ENCODE results near the gene CDKN2B-AS1.

CDKN2B-AS1 gene

DNA sequence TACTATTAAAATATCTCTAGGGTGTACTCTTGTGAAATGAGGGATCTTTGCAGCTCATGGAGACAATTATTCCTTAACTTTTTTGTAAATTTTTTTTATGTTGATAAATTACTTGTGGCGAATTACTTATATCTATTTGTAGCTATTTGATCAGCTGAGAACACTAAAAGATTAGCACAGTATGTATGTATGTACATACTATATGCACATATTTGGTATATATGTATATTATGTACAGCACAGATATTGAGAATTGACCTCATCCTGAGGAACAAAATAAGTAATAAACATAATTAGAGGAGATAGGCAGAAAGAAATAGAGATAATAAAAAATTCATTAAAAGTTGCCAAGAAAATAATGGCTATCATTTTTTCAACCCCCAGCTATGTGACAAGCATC is 12.2 kb upstream of the CDKN2B-AS1 start:
- in situ Hi-C loops (cut with HindIII; ENCODE audit: low sequenced_read_pairs) = no loop called here

DNA sequence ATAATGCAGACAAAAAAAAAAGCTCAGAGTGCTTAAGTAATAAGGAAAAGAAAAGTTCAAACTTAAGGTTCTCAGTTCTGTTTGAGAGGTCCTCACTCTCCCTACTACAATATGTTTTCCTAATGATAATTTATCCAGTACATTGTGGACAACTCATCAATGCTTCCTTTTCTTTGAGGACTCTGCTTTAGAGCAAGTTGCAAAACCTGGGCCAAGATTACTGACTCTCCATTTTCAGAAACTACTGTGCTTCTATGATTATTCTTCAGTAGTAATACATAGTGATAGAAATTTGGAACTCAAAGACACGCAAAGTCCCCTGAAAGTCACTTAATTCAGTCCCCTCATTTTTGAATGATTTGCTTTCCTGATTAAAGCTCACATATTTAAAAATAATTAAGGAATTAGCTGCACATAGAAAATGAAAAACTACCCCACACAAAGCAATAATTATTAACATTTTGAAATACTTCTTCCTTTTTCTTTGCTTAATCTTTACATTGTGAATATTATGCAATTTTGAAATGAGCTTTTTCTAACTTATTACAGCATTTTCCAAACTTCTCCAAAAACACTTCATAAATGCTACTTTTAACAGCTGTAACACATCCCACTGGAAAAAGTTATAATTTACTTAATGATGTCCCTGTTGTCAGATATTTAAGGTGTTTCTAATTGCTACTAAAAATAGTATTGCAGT is 11.6 kb upstream of the CDKN2B-AS1 start:
- in situ Hi-C loops (cut with HindIII; ENCODE audit: low sequenced_read_pairs) = no loop called here

DNA sequence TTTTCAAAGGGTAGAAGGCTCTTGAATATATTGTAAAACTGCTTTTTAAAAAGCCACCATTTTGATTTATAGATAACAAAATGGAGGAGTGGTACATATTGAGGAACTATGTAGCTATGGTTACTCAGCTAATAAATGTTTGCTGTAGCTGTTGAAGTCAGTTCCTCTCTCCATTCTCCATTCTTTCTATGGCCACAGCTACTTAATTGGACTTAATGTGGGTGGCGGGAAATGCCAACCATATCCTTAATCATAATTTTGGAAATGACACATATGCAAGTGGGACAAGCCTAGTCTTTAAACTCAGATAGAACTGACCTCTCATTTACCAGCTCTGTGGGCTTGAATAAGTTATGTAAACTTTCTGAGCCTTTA is 11.0 kb upstream of the CDKN2B-AS1 start:
- in situ Hi-C loops (cut with HindIII; ENCODE audit: low sequenced_read_pairs) = no loop called here

DNA sequence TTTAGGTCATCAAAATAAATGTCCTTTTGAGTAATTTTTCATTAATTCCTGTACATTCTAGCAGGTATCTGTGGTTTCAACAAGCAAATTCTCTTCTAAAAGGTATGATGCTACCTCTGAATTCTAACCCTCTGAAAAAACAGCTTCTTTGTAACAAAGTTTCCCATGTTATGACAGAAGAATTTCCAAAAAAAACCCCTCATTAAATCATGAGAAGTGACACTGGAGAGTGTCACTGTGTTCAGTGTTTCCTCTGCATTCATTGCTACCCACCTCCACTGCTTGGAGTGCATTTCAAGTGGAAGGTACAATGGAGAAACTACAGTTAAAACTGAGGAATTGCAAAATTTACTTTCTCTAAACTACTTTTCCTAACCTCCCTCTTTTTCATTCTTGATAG is 10.5 kb upstream of the CDKN2B-AS1 start:
- in situ Hi-C loops (cut with HindIII; ENCODE audit: low sequenced_read_pairs) = no loop called here

DNA sequence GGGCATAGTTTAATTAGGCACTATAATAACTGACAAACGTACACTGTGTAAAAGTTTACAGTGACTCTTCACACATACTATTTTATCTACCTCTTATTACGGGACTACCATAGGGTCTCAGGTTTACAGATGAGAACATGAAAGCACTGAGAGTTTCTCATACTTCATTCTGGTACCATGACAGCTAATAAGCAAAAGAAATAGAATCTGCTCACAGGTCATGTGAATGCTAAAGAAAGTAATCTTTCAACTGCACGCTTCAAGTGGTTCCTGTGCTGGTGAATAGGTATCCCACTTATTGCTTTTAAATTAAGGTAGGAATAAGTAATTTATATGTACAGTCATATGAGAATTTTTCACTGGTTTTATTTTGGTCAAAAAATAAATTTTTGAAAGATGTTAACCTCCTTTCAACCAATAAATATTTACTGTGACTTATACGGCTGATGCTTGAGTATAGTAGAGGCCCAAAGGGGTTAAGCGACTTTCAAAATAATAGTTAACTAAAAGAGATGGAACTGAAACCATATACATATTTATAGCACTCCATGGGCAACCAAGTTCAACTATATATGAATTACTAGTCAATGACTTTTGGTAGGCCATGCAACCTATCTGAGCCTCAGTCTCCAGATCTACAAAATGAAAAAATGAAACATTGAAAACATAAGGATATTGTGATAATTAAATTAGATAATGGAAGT is 8.5 kb upstream of the CDKN2B-AS1 start:
- in situ Hi-C loops (cut with HindIII; ENCODE audit: low sequenced_read_pairs) = no loop called here

DNA sequence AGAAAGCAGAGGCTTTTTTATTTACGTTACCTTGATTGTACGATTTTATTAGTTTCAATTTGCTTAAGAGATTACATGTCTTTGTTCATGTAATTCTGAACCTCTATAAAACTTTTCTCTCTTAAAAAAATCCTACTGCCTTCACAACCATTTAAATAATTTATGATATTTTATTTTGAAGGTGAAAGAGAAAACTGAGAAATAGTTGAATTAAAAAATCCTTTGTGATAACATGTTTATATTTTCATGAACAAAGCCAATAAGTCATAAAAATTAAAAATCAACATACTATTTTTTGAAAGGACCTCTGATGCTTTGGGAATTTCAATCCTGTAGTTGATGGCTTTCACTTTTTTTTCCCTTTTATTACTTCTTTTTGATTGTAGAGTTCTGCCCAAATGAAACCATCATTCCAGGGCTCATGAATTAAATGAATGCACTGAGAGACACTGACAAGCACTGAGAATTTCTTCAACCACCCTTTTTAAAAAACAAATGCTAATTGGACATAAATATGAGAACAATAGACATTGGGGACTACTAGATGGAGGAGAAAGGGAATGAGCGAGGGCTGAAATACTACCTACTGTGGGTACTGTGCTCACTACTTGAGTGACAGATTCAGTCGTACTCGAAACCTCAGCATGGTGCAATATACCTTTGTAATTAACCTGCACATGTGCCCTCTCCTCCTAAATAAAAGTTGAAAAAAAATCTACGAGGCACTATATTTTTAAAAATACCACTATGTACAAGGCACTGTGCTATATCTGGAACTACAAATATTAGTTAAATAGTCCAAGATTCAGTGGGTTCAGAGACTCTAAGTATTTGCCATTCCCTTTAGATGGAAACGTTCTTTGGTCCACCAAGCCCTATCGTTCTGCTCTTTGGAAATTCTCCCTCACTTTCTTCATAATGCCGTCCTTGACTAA is 6.3 kb upstream of the CDKN2B-AS1 start:
- in situ Hi-C loops (cut with HindIII; ENCODE audit: low sequenced_read_pairs) = no loop called here

DNA sequence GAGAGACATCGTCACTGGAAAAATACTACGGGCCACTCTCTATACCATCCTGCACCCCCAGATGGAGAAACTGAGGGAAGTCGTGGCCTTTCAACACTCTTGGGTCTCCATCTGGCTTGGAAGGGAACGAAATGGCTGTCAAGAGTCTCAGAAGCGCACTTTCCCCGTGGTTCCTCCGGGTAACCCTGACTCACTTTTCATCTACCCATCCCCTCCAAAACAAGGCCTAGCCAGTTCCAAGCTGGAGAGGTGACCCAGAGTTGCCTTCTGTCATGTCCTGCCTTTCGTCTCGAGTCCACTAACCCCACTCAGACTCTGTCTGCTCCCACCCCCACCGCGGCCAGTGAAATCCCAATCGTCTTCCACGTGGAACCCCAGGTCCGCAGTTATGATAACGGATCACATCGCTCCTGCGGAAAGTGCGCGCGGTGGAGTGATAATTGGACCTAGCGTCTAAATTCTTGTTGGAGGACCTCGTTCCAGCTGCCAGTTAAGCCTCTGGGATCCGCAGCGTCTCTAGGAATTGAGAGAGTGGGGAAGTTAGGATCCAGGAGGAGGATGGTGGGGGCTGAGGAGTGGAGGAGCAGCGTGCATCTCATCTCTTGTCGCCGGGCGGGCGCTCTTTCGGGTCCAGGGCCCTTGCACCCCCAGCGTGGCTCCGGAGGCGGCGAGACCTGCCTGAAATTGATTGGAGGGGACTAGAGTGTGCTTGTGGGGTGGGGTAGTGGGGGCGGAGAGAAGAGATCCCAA is 5.0 kb upstream of the CDKN2B-AS1 start:
- in situ Hi-C loops (cut with HindIII; ENCODE audit: low sequenced_read_pairs) = no loop called here

DNA sequence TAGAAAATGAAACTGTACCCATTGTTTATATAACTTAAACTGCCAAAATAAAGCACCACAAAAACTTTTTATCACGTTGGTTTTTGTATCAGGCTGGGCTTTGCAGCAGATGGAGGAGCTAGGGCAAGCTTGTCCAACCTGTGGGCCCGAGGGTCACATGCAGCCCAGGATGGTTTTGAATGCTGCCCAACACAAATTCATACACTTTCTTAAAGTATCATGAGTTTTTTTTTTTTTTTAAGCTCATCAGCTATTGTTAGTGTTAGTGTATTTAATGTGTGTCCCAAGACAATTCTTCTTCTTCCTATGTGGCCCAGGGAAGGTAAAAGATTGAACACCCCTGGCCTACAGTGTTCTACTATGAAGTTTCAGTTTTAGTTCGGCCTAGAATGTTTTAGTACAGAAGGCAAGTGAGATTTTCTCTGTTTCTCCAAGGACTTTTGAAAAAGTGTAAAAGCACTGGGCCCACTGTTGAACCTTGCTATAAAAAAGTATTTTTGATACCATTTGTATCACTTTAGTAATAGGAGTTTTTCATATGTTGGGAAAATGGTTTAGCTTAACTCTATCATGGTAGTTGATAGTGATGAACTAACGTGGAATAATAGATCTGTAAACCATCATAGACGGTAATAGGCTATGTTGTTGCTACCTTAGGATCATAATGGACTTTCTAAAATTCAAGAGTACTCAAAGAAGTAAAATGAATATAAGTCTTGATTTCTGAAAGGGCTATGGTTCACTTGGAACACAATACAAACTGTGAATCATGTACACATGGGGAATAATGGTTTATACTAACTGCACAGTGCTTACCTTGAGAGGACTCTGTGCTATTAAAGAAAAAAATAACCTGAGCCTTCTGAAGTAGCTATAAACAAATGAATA is 3.3 kb upstream of the CDKN2B-AS1 start:
- in situ Hi-C loops (cut with HindIII; ENCODE audit: low sequenced_read_pairs) = no loop called here

DNA sequence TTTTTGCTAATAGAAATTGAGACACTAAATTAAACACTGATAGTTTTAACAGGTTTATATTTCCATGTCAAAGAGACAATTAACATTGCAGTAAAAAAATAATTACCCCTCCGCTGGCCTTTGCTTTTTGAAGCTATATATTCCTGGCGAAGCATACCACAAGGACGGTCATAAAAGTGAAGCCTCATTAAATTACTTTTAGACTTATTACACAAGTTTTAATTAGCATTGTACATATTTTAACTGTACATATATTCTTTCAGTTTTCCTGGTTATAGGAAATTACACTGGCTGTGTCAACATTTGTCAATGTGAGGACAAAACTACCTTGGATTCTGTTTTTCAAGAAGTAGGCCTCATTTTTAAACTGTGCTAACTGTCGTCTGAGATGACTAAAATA is 1.6 kb upstream of the CDKN2B-AS1 start:
- in situ Hi-C loops (cut with HindIII; ENCODE audit: low sequenced_read_pairs) = no loop called here

DNA sequence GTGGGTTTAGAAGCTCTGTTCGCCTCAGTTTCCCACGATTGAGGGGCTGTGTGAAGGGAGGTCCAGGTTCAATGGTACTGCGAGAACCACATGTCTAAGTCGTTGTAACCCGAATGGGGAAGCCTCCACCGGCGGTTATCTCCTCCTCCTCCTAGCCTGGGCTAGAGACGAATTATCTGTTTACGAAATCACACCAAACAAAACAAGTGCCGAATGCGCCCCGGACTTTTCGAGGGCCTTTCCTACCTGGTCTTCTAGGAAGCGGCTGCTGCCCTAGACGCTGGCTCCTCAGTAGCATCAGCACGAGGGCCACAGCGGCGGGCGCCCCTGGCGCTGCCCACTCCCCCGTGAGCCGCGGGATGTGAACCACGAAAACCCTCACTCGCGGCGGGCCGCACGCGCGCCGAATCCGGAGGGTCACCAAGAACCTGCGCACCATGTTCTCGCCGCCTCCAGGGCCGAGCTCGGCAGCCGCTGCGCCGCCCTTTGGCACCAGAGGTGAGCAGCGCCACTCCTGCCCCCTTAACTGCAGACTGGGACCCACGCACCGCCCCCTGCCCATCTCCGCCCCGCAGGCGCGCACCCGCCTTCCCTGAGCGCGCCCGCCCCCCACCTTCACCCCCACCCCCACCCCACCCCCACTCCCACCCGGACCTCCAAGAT is 567 bp upstream of the CDKN2B-AS1 start, which contains the start of gene CDKN2A:
TSS of gene CDKN2A (minus strand) at position 500 of the 663 bp plus-strand sequence.
- in situ Hi-C loops (cut with HindIII; ENCODE audit: low sequenced_read_pairs) = no loop called here

DNA sequence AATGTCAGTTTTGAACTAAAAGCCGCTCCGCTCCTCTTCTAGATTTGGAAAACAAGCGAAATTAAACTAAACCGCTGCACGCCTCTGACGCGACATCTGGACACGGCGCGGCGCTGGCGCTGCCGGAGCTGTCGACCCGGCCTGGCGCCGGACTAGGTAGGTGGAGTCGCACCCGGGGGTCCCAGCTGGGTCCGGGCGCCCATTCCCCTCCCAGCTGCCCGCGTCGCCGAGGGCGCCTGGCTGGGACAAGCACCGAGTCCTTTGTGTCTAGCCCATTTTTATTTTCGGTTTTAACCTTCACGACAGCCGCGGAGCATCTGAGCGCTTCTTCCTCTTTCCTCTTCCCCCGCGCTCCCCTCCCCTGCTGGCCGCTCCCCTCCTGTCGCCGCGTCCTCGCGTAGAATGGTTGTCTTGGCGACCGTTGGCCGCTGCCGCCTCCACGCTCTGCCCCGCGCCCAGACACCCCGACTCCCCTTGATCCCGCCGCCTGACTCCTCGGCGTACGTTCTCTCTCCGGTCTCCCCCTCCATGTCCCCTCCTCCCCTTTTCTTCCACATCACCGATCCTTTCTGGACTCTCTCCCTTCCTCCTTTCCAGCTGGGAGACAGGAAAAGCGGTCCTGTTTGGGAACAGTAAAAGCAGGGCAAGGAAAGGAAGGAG is 545 bp downstream of the CDKN2B-AS1 start:
- in situ Hi-C loops (cut with HindIII; ENCODE audit: low sequenced_read_pairs) = no loop called here

DNA sequence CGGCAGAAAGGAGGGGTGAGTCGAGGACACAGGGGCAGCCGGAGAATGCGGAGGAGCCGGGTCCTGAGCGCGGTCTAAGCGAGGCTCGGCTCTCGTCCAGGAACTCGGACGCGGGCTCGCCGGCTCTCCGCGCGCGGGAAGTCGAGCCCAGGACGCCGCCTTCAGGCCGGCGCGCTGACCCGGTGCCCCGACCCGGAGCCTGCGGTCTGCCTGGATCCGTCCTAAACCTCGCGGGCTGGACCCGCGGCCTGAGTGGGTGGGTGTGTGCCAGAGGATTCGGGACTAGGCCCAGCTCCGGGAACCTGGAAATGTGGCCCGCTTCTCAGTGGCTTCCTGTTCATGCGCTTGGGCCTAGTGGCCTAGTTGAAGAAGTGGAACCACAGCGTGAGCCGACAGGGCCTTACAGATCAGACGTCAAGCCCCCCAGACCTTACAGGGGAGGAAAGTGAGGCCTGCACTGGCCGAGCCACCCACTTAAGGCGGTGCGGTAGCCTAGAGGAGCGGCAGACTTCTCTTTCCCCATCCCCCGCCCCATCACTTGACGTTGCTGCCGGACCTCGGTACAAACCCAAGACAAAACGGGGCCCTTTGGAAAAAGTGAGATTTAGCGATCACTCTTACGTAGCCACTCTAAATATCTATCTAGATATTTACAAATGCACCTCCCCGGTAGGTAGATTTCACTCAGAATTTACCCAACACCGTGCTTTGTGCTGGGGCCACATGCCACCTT is 1.2 kb downstream of the CDKN2B-AS1 start:
- in situ Hi-C loops (cut with HindIII; ENCODE audit: low sequenced_read_pairs) = no loop called here

DNA sequence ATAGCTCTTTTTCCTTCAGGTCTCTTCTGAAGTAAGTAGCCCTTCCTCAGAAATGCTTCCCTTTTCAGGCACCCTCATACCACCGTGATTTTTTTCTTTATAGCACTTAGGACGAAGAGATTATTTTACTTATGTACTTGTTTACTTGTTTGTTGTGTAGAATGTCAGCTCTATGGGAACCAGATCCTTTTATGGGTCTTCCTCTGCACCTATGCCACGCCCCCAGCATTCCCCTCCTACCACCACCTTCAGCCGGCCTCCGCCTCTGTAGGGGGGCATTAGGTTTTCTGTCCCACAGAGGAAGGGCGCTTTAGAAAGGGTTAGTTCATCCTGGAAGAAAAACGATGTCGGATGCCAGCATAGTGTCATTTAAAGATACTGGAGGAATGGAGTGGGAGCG is 1.8 kb downstream of the CDKN2B-AS1 start:
- in situ Hi-C loops (cut with HindIII; ENCODE audit: low sequenced_read_pairs) = no loop called here

DNA sequence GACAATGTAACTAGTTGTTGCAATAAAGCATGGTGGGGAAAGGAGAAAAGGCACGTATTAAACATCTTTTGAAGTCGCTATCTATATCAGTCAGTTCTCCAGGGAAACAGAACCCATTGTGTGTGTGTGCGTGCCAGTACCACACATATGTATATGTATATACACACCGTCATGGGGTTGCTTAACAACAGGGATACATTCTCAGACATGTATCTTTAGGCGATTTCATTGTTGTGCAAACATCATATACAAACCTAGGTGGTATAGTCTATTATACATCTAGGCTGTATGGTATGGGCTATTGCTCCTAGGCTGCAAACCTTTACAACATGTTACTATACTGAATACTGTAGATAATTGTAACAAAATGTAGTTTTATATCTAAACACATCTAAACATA is 2.3 kb downstream of the CDKN2B-AS1 start:
- in situ Hi-C loops (cut with HindIII; ENCODE audit: low sequenced_read_pairs) = no loop called here

DNA sequence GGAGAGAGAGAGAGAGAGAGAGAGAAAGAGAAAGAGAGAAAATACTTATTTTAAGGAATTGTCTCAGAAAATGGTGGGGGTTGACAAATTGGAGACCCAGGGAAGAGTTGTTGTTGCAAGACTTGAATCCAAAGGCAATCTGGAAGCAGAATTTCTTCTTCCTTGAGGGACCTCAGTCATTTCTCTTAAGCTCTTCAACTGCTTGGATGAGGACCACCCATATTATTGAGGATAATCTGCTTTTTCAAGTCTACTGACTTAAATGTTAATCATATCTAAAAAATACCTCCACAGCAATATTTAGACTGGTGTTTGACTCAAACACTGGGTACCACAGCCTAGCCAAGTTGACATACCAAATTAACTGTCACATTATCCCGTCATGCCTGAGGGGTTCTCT is 2.9 kb downstream of the CDKN2B-AS1 start:
- in situ Hi-C loops (cut with HindIII; ENCODE audit: low sequenced_read_pairs) = no loop called here

DNA sequence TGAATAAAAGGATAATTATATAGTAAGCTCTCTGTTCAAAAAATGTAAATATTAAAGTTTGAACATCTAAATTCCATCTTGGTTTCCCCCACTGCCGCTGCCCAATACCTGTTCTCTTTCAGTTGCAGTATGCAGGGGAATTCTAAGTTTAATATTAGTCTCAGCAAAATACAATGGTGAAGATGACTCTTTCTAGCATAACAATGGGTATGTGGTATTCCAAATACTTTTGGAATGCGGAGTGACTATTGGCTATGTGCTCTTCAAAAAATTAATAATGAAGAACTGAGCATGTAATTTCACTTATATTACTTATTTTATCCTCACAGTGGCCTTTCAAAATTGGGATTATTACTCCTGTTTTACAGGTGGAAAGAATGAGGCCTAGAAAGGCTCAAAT is 3.4 kb downstream of the CDKN2B-AS1 start:
- in situ Hi-C loops (cut with HindIII; ENCODE audit: low sequenced_read_pairs) = no loop called here

DNA sequence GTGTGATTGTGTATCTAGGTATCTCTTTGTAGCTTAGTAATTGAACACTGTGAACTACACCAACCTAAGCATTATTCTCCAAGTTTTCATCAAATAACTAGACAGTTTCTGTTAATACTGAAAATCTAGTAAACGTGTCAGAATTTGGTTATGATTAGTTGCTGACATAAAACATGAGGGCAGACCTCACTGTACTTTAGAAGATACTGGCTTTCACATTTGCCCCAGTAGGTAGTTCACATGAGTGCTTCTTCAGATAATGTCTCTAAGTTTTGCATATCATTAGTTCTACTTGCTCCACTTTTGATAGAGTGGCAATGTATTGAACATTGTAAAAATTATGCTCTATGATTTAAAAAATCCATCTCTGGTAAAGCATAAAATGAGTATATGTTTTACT is 7.4 kb downstream of the CDKN2B-AS1 start:
- in situ Hi-C loops (cut with HindIII; ENCODE audit: low sequenced_read_pairs) = no loop called here

DNA sequence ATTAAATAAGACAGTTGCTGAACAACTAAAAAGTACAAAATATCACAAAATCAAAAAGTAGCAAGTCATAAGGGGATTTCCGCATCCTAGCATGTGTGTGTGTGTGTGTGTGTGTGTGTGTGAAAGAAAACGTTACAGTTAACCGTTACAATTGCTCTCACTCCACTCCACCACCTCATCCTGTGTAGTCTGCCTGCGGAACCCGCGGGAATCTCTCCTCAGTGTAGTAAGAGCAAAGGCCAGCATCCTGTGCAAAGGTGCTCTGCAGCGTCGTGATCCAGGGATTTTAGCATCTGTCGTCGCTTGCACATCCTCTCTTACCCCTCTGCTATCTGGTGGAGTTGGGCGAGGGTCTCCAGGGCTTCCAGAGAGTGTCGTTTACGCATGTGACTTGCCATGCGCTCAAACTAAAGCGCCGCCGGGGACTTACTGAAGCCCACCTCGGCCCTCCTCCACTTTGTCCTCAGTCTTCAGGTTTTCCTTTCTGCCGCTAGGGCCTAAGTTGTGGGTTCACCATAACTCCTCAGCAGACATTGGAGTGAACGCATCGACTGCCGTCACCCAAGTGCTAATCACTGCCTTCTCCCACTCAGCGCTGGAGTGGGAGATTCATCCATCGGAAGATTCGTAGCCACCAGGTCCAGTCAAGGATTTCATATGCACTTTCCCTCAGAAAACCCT is 10.6 kb downstream of the CDKN2B-AS1 start:
- in situ Hi-C loops (cut with HindIII; ENCODE audit: low sequenced_read_pairs) = no loop called here

All from DLD1 (cell line).